ENCODE data around the gene IL11.

IL11 gene

DNA sequence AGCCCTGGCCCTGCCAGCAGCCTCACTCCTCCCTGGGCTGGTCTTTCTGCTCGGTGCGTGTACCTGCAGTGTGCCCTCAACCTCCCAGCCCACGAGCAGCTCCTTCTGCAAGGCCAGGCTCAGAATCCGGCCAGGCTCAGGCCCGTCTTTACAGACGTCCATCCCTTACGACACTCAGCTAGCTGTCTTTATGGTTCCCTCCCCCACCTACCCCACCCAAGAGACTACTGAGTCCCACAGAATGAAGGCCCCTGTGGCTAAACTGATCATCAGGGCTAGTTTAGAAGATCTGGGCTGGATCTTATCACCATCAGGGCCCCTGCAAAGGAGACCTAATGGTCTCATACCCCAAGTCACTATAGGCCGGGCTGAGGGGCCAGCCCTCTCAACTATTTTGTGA lies 55.9 kb downstream of the IL11 start:
- TF ChIP-seq, protein P1, sequence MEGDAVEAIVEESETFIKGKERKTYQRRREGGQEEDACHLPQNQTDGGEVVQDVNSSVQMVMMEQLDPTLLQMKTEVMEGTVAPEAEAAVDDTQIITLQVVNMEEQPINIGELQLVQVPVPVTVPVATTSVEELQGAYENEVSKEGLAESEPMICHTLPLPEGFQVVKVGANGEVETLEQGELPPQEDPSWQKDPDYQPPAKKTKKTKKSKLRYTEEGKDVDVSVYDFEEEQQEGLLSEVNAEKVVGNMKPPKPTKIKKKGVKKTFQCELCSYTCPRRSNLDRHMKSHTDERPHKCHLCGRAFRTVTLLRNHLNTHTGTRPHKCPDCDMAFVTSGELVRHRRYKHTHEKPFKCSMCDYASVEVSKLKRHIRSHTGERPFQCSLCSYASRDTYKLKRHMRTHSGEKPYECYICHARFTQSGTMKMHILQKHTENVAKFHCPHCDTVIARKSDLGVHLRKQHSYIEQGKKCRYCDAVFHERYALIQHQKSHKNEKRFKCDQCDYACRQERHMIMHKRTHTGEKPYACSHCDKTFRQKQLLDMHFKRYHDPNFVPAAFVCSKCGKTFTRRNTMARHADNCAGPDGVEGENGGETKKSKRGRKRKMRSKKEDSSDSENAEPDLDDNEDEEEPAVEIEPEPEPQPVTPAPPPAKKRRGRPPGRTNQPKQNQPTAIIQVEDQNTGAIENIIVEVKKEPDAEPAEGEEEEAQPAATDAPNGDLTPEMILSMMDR (IDR thresholded peaks at IDR 0.05), result no peak
